Ovary (tissue), 9 donors: ENCODE results near the gene SEC14L6. TPM values are rescaled to one million over a fixed set of nuclear protein-coding genes. Genes with fewer than 3 reads are reported as not detected.

Experiments used
- DNase-seq, 5 donors: peaks; one replicate each; pipeline ENCODE4 v3.0.0-alpha.2; 2019 to 2020
- H3K27ac ChIP-seq, 2 donors: fragments of 200-600 bp; one replicate each; pipeline versions ENCODE4 v1.5.1 to v1.8.0; 2019 to 2022
- H3K27me3 ChIP-seq: fragments of 200-600 bp; one replicate; pipeline ENCODE4 v1.8.0; 2022
- H3K36me3 ChIP-seq: fragments of 200-600 bp; sonication (generic); one replicate; pipeline ENCODE4 v1.5.1; 2019
- H3K4me1 ChIP-seq: one replicate; pipeline ENCODE4 v1.8.1; 2013; ENCODE audit warnings: mild to moderate bottlenecking, moderate library complexity; ENCODE audit not compliant: insufficient read depth
- H3K4me3 ChIP-seq: fragments of 200-600 bp; sonication (generic); one replicate; pipeline ENCODE4 v1.5.1; 2017
- H3K9me3 ChIP-seq, 2 donors: fragments of 200-600 bp in 1 of 2; sonication (generic) in 1 of 2; one replicate each; pipeline versions ENCODE4 v1.5.1 to v1.8.1; 2013 to 2019; ENCODE audit warnings: mild to moderate bottlenecking in 1 of 2, moderate library complexity in 1 of 2
- EP300 ChIP-seq: sonication (generic); formaldehyde crosslinking; IDR thresholded peaks from one replicate; pipeline ENCODE4 v1.6.1; 2017; ENCODE audit warnings: antibody characterized with exemption
- POLR2A ChIP-seq: fragments of 450-650 bp; IDR thresholded peaks from one replicate; pipeline ENCODE4 v1.6.1; 2017; ENCODE audit warnings: antibody characterized with exemption, mild to moderate bottlenecking, moderate library complexity
- WGBS, 3 donors: extraction: QIAGEN DNeasy Blood & Tissue Kit in 1 of 3; methylation state at CpG; one replicate each; pipeline versions ENCODE4 v1.1.5 to v1.1.7; 2013 to 2017; 5-methylcytosine and 5-hydroxymethylcytosine counted together
- intact Hi-C, 4 donors: fragments of 100-400 bp; cut with DNase I; formaldehyde crosslinking; loops; one replicate each; pipeline versions ENCODE4 v1.11.0 to v1.15.1; 2022 to 2023
- polyA plus RNA-seq, 2 donors: library from polyadenylated mRNA; stranded (reverse); fragments of 200-250 nt in 1 of 2; fragments of 350-450 nt in 1 of 2; fragmentation: Illumina TruSeq in 1 of 2; extraction: RNeasy Lipid Tissue Mini Kit (QIAGEN cat#74804) in 1 of 2; gene quantifications; one replicate each; pipeline ENCODE4 v1.2.3, GENCODE V29; 2013 to 2014
- total RNA-seq, 7 donors: library from RNA; depleted of rRNA in 2 of 7; stranded (reverse); fragments of >200 nt in 2 of 7; fragmentation: NEBNext Ultra II Directional in 3 of 7; extraction: Animal tissue kit (Norgen Biotek cat#: 25700) in 3 of 7; gene quantifications; one replicate each; pipeline versions ENCODE4 v1.1.0 to v1.2.4, GENCODE V29; 2016 to 2023
- TF ChIP-seq, protein P1 (sequence below), 3 donors: fragments of 450-650 bp in 2 of 3; fragments of 200-600 bp in 1 of 3; IDR thresholded peaks; one replicate each; pipeline versions ENCODE4 v1.5.1 to v1.8.0; 2016 to 2022; ENCODE audit warnings: antibody characterized with exemption in 3 of 3, mild to moderate bottlenecking in 1 of 3
- donor health status: DM: no; HTN: no; CAD: no; lungs with moderate emphysema.
- donor health status: DM: no; HTN: no; CAD: no.
- donor health status: Bipolar disorder and iron deficiency.
- donor health status: DM: yes; HTN: yes; CAD: no.
- donor health status: DM: no; HTN: no; CAD: no.
- donor health status: DM: yes; HTN: yes; CAD: no.

The SEC14L6 gene
- total and polyA plus RNA-seq, 9 donors = 0.92 to 2.8 (median 1.7) TPM

DNA sequence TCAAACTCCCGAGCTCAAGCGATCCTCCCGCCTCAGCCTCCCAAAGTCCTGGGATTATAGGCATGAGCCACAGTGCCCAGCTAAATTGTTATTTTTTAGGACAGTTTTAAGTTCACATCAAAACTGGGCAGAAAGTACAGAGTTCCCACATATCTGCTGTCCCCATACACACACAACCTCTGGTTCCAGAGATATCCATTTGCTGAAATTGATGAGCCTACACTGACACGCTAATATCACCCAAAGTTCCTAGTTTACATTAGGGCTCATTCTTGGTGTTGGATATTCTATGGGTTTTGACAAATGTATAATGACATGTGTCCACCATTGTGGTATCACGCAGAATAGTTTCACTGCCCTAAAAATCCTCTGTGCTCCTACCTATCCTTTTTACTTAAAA lies 38.3 kb downstream of the SEC14L6 start:
- no peak overlapping the region for H3K27ac ChIP-seq
- intact Hi-C loops = no loop called here
- TF ChIP-seq, protein P1, sequence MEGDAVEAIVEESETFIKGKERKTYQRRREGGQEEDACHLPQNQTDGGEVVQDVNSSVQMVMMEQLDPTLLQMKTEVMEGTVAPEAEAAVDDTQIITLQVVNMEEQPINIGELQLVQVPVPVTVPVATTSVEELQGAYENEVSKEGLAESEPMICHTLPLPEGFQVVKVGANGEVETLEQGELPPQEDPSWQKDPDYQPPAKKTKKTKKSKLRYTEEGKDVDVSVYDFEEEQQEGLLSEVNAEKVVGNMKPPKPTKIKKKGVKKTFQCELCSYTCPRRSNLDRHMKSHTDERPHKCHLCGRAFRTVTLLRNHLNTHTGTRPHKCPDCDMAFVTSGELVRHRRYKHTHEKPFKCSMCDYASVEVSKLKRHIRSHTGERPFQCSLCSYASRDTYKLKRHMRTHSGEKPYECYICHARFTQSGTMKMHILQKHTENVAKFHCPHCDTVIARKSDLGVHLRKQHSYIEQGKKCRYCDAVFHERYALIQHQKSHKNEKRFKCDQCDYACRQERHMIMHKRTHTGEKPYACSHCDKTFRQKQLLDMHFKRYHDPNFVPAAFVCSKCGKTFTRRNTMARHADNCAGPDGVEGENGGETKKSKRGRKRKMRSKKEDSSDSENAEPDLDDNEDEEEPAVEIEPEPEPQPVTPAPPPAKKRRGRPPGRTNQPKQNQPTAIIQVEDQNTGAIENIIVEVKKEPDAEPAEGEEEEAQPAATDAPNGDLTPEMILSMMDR (IDR thresholded peaks at IDR 0.05) = no peak
- TF ChIP-seq POLR2A = no peak
- no peaks in the 10 kb centered on the region for H3K9me3 ChIP-seq
- DNase-seq = no peak
- no peaks in the 10 kb centered on the region for H3K27me3 ChIP-seq
- WGBS, 3 donors = 54 to 97% (median 90%) methylated on average over 5 of the region's 5 CpGs
- H3K4me3 ChIP-seq = no peak overlapping the region
- H3K36me3 ChIP-seq = no peaks in the 10 kb centered on the region
- no peaks in the 10 kb centered on the region for H3K4me1 ChIP-seq

DNA sequence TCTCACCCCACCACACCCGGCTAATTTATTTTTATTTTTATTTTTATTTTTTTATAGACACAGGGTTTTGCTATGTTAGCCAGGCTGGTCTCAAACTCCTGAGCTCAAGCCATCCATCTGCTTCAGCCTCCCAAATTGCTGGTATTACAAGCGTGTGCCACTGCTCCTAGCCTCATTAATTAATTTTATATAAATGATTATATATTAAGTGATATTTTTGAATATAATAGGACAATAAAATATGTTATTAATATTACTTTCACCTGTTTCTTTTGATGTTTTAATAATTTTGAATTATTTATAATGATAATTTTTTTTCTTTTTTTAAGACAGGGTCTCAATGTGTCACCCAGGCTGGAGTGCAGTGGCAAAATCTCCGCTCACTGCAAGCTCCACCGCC lies 38.9 kb downstream of the SEC14L6 start:
- no peaks in the 10 kb centered on the region for H3K9me3 ChIP-seq
- H3K36me3 ChIP-seq = no peaks in the 10 kb centered on the region
- no peak for TF ChIP-seq EP300
- no peak for TF ChIP-seq POLR2A
- TF ChIP-seq, protein P1 (IDR thresholded peaks at IDR 0.05) = no peak
- H3K27me3 ChIP-seq = no peaks in the 10 kb centered on the region
- intact Hi-C loops = no loop called here
- no peaks in the 10 kb centered on the region for H3K4me1 ChIP-seq
- 78 to 82% (median 80%) methylated on average over 4 of the region's 4 CpGs for WGBS, 3 donors
- no peak overlapping the region for H3K27ac ChIP-seq
- H3K4me3 ChIP-seq = no peak overlapping the region
- DNase-seq = no peak

DNA sequence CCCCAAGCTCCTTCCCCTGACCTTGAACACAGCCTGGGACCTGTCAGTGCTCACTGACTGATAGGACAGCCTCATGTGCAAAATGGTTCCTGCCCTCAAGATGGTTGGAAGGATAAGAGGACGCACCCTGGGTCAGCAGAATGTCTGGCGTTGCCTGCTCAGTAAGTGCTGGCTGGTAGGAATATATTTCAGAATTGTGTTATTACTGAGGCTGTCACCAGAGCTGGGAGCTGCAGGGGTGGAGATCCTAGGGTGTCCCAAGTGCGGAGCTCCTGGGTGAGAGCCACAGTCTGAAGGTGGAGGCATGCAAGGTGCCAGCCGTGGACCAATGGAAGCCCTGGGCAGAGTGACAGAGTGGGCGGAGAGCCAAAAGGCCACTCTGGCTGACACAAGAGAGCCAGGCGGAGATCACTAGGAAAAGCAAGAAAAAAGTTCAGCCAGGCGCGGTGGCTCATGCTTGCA lies 40.0 kb downstream of the SEC14L6 start:
- WGBS, 3 donors = 80 to 88% (median 85%) methylated on average over 8 of the region's 8 CpGs
- Histone ChIP-seq H3K9me3 (no peaks in the 10 kb centered on the region), H3K27me3 (no peaks in the 10 kb centered on the region), H3K27ac (no peak overlapping the region), H3K4me1 (no peaks in the 10 kb centered on the region), H3K36me3 (no peaks in the 10 kb centered on the region), H3K4me3 (no peak overlapping the region)
- TF ChIP-seq EP300 (no peak), POLR2A (no peak)
- intact Hi-C loops = no loop called here
- no peak for DNase-seq

DNA sequence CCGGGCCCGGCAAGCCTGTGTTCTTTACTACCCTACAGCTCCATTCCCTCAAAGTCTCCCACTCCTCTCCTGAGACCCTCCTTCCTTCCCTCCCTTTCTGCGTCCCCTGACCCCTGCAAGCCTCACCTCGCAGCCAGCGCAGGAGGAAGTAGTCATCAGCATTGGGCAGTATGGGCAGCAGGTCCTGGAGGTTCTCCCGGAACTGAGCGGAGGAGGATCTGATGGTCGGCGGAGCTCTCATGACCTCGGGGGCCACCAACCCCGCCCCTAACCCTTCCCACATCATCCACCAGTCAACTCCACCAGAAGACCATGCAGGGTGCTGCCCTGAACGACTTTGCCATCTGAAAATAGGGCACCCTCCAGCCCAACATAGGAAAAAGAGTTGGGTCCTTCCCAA lies 43.0 kb downstream of the SEC14L6 start:
- Histone ChIP-seq H3K4me3 (no peak overlapping the region), H3K27ac (no peak overlapping the region), H3K27me3 (no peaks in the 10 kb centered on the region), H3K9me3 (no peaks in the 10 kb centered on the region), H3K36me3 (no peaks in the 10 kb centered on the region), H3K4me1 (no peaks in the 10 kb centered on the region)
- TF ChIP-seq POLR2A (no peak), EP300 (no peak)
- TF ChIP-seq, protein P1 (IDR thresholded peaks at IDR 0.05) = no peak
- intact Hi-C loops = no loop called here
- no peak for DNase-seq
- 62 to 71% (median 63%) methylated on average over 12 of the region's 12 CpGs for WGBS, 3 donors

DNA sequence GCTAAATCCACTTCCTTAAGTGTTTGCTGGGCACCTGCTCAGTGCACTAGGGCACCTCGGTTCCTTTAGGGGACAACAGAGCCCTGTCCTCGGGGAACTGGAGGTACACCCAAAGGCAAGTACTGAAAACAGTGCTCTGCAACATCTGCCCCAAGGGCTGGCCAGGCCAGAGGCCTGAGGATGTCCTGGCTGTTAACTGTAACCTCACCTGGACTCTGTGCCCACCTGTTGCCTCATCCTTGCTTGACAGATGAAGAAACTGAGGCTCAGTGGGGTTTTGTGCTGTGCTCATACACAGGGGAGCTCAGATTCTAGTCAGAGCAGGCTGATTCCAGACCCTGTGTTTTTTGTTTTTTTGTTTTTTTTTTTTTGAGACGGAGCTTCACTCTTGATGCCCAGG lies 43.6 kb downstream of the SEC14L6 start:
- no peak for TF ChIP-seq EP300
- TF ChIP-seq, protein P1 (IDR thresholded peaks at IDR 0.05) = no peak
- TF ChIP-seq POLR2A = no peak
- 56 to 62% (median 56%) methylated on average over 3 of the region's 3 CpGs for WGBS, 3 donors
- H3K27me3 ChIP-seq = no peaks in the 10 kb centered on the region

More for the DNA sequence above, 43.6 kb downstream of the SEC14L6 start:
- Histone ChIP-seq H3K27ac (no peak overlapping the region), H3K9me3 (no peaks in the 10 kb centered on the region), H3K4me1 (no peaks in the 10 kb centered on the region), H3K36me3 (no peaks in the 10 kb centered on the region), H3K4me3 (no peak overlapping the region)
- DNase-seq = no peak
- intact Hi-C loops = no loop called here
